Measurements from ENCODE around the gene GRIK5.
A peak's percentile ranks its signal among the peaks of the same experiment; 100 is the strongest.

GRIK5 gene

DNA sequence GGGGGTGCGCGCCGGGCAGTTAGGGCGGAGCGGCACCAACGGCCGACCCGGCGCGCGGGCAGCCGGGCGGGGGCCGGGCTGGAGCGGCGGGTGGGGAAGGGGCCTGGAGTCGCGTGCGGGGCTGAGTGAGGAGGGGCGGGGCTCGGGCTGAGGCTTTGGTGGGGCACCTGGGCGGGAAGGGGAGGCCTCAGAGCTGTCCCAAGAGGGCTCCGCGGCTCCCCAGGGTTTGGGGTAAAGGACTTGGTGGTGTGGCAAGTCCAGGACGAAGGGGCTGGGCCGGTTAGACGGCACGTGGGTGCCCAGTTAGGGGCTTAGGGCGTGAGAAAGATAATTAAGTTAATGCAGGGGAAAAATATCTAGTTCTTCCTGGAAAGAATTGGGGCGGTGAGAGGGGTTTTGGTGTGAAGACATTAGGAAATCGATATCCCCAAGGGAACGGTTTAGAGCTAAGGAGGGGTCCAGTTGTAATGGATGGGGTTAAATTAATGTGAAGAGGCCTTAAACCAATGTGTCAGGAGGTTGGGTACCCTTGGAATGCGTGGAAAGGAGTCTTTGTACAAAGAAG, 6.5 kb upstream of the GRIK5 start:
- no peak for DNase-seq (ENCODE audit: low read depth)

DNA sequence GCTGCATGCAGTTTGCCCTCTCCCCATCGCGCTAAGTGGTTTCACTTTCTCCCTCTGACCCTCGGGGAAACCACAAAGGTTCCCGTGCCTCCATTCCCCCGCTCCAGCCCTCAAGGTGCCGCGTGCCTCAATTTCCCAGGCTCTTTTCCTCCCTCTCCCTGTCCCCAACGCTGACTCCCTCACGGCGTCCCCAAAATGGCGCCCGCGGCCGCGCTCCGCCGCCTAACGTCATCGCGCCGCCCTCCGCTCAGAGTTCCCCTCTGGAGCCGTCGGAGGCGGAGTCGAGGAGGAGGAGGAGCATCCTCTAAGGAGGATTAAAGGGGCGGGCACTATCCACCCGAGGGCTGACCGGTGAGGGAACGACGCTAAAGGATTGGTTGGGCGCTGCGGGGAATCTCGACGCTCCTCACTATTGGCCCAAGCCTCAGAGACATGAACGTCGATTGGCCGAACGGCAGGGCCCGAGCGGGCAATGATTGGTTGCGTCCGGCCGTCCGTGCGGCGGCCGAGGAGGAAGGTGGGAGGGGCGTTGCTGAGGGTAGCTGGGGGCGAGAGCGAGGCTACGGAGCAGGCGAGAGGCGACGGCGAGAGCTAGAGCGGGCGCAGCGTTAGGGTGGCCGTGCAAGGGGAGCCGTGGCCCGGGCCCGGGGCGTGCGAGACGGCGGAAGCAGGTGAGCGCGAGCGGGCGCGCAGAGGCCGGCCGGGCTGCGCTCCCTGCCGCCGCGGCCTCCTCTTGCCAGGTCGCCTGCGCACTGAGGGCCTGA, 5.8 kb upstream of the GRIK5 start, which contains the start of gene ZNF574:
TSS of gene ZNF574 (plus strand) at position 551 of the 764 bp plus-strand sequence. CDS start 2,441 bp downstream, outside the sequence.
- DNase-seq (ENCODE audit: low read depth): peak; percentile 96

- no peak for DNase-seq (ENCODE audit: low read depth)
Observed at GRCh38 chr19:42075364-42075615, 5.3 kb upstream of the GRIK5 start.

DNA sequence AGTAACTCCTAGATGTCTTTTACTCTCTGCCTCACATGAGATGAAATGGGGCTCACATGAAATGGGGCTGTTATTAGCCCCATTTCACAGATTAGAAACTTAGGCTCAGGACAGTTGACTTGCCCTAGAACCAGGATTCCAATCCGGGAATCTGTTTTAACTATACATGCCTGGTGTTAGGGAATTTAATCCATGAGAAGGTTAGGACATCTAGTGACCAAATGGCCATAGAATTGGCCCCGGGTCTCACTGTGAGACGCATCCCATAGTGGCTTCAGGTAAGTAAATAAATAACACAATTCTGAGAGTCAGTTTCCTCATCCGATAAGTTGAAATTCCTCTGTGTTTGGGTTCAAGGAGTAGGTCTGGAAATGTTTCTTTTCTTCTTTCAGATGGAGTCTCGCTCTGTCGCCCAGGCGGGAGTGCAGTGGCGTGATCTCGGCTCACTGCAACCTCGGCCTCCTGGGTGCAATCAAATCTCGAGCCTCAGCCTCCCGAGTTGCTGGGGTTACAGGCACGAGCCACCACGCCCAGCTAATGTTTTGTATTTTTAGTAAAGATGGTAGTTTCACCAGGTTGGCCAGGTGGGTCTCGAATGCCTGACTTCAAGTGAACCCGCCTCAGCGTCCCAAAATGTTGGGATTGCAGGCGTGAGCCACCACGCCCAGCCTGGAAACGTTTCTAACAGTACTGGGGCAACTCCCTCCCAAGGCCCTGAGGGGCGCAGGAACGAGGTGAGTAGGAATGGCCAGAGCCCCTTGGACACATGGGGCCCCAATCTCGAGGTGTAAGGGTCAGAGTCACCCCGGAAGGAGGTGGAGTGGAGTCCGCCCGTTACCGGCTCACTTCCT, 4.7 kb upstream of the GRIK5 start:
- DNase-seq (ENCODE audit: low read depth): no peak

DNA sequence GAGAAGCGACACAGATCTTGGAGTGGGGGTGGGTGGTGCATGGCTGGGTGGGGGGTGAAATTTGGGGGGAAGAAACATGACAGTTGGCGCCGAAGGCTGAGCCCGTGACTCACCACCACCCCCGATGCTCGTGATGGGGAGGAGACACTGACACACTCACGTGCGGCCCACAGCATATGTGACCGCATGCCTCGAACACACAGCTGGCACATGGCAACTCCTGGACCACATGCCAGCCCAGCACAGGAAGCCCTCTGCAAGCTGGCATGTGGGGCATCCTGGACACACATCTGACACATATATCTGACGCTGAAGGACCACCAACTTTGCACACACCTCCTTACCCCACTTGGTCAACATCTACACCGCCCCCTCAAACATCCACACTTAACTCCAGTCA, 1.2 kb upstream of the GRIK5 start:
- no peak for DNase-seq (ENCODE audit: low read depth)

GRCh38 chr19:42068756-42069571, 1.0 kb downstream of the GRIK5 start:
- no peak for DNase-seq (ENCODE audit: low read depth)

DNA sequence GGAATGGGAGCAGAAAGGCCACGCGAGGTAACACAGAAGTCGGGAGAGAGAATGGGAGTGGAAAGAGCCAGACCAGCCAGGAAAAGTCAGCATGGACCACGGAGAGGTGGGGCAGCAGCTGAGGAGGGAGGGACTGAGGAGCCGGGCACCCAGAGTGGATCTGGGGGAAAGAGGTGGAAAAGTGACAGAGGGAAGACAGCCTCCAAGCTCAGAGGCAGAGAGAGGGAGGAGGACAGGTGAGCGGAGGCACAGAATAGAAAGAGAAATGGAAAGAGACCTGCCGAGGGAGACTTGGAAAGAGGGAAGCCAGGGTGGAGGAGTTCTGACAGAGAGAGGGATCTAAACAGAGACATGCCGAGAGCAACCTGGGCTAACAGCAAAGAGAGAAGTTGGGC, 1.6 kb downstream of the GRIK5 start:
- no peak for DNase-seq (ENCODE audit: low read depth)

DNA sequence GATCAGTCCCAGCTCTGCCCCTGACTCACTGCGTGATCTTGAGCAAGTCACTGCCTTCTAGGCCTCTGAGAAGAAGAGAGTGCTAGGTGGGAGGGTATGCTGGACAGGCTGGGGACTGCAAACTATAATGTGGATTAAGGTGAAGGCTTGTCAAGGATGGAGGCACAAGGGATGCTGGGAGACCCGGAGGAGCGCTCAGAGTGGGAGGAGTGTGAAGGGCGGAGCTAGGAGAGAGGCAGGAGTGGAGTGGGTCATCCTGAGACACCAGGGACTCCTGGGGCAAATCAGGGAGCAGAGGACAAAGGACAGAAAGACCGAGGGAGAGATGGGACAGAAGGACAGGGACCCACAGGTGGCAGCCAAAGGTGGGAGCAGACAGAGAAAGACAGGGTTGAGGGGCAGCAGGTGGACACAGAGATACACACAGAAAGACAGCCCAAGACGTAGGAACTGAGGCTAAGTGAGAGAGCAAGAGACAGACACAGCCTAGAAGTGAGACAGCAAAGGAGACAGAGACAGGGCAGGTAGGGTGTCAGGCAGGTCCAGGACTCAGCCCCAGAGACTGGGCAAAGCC, 2.6 kb downstream of the GRIK5 start:
- DNase-seq (ENCODE audit: low read depth): no peak

DNA sequence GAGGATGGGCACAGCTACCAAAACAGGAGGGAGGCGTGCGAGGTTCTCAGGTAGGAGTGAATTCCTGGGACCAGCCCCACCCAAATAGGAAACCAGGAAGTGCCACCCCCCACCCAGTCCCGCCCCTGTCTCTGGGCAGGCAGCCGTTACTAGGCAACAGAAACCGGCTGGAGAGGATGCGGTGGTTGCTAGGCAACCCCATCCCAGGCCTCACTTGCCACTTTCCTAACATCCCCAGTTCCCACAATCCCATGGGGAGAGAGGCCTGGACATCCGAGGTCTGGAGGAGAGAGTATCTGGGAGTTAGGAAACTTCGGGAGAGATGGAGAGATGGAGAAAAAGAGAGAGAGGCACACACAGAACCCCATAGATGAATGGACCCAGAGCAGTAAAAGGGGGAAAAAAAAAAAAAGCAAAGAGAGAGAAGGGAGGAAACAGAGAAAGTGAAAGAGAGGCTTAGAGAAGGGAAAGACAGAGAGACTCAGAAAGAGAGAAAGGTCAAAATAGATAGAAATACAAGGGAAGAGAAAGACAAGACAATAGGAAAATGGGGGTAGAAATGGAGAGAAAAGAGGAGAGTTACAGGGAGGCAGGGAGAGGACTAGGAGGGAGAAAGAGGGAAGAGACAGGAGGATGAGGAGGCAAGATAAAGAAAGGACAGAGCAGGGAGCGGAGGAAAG, 3.8 kb downstream of the GRIK5 start:
- no peak for DNase-seq (ENCODE audit: low read depth)

GRCh38 chr19:42065511-42065910, 4.5 kb downstream of the GRIK5 start:
- no peak for DNase-seq (ENCODE audit: low read depth)

DNA sequence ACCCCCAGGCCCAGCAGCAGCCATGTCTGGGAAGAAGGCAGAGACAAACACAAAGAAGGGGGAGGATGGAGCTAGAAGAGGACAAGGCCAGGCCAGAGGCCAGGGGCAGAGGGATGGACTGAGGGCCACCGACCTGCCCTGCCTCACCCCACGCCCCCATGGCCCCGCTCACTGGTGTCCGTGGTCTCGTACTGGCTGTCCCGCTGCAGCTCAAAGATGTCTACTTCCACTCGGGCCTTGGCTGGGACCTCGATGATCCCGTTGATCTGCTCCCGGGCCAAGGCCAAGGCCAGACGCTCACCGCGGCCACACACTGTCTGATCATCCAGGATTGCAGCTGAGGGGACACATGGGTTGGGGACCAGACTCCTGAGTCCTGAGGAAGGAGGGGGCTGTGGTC, 5.0 kb downstream of the GRIK5 start:
- no peak for DNase-seq (ENCODE audit: low read depth)

- DNase-seq (ENCODE audit: low read depth): no peak
Observed at GRCh38 chr19:42064432-42064831, 5.6 kb downstream of the GRIK5 start.

DNA sequence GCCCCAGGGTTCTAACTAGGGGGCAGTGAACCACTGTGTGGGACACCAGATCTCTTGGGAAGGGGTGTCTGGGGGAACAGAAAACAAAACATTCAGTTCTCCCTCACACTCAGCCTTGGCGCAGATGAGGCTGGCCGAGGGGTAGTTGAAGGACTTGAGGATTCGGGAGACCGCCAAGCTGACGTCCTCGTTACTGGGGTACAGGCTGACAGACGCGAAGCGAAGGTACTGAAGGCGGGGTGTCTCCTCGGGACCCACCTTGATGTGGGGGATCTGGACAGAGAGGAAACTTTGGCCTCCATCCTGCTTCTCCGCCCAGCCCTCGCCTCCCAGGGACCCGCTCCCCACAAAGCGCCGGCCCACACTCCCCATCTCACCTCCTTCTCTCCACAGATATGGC, 7.6 kb downstream of the GRIK5 start:
- no peak for DNase-seq (ENCODE audit: low read depth)

GRCh38 chr19:42060117-42060516, 9.9 kb downstream of the GRIK5 start:
- no peak for DNase-seq (ENCODE audit: low read depth)

DNA sequence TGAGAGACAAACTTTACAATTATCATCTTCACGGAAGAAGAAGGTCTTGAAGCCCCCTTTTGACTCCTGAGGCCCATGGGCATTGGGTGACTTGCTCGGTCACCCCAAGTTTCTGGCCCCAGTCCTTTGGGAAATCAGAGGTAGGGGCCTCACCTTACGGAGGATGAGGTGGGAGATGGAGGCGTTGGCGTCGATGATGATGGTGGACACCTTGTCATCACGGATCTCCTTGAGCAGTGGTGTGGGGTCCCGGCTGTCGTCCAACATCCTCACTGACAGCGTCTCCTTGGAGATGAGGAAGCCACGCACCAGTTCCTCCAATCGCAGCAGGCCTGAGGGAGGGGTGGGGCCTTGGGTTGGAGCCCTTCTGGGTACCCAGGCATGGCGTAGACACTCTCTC, 10.8 kb downstream of the GRIK5 start:
- no peak for DNase-seq (ENCODE audit: low read depth)

DNA sequence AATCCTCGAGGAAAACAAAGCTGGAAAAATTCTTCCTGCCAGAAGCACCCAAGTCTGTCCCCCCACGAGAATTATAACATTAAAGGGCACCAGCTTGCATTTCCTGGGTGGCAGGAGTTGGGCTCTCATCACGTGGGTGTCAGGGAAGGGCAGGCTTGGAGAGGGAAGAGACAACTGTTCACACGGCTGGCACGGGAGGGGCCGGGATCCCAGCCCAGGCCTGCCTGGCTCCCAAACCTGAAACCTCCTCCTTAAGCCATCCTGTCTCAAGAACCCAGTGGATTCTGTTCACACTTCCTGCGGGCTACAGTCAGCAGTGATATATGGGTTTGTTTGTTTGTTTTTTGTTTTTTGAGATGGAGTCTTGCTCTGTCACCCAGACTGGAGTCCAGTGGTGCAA, 12.2 kb downstream of the GRIK5 start:
- no peak for DNase-seq (ENCODE audit: low read depth)

DNA sequence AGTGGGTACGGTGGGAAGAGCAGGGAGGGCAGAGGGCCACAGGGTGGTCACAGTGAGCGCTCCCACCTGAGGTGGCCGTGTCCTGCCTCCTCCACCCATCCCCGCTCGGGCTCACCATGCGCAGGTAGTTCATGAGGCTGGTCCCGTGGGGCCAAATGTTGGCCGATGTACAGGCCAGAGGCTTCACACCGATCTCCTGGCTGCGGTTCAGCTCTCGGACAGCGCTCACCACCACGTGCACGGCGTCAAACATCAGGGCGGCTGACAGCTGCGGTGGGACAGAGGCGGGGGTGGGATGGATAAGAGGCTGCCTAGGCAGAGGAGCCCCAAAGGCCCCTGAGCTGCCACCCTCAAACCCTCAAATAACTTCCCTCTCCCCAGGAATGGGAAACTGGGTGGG, 15.8 kb downstream of the GRIK5 start:
- DNase-seq (ENCODE audit: low read depth): no peak

- DNase-seq (ENCODE audit: low read depth): no peak
Observed at GRCh38 chr19:42053037-42053935, 16.7 kb downstream of the GRIK5 start.

DNA sequence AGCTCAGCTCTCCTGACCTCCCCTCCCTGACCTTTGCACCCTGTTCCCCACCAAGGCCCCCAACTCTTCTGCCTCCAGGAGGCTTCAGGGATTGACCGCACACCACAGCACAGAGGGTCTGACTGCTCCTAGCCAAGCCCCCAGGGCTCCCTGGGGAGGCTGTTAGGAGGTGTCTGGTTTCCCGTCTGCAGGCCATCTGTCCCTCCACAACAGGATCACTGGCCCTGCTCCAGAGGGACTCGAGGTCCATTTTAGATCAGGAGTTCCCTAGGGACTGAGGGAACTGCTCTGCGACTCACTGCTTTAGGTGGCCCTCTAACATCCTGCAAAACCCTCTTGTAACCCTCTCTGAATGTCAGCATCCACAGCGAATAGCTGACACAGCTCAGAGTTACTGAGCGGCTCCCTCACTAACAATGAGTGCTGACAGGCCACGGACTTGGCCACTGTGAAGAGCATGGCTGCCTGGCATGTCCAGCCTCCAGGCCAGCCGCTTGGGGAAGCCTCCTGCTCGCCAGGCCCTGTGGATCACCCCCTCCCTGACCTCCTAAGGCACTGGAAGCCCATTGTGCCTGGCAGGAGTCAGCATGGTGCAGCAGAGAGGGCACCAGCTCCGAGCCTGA, 17.7 kb downstream of the GRIK5 start:
- DNase-seq (ENCODE audit: low read depth): no peak
